ENCODE measurements around the gene ASIC1.

ASIC1 gene

GRCh38 chr12:50104417-50105366, 47.3 kb downstream of the ASIC1 start:
- TF ChIP-seq CTCF (conservative IDR thresholded peaks at IDR 0.05) (no peak), ZFX (IDR thresholded peaks at IDR 0.05) (no peak)

GRCh38 chr12:50105913-50106450, 48.6 kb downstream of the ASIC1 start:
- H3K27ac ChIP-seq, result no peak overlapping the region
- TF ChIP-seq CTCF (conservative IDR thresholded peaks at IDR 0.05), result no peak
- no peak for TF ChIP-seq ZFX (IDR thresholded peaks at IDR 0.05)

More at GRCh38 chr12:50104417-50105366, 47.3 kb downstream of the ASIC1 start:
- no peak overlapping the region for H3K27ac ChIP-seq

- no peak overlapping the region for H3K27ac ChIP-seq
- no peak for TF ChIP-seq CTCF (conservative IDR thresholded peaks at IDR 0.05)
- no peak for TF ChIP-seq ZFX (IDR thresholded peaks at IDR 0.05)
Measured at GRCh38 chr12:50106907-50107306, 49.5 kb downstream of the ASIC1 start.

GRCh38 chr12:50107416-50108268, 50.2 kb downstream of the ASIC1 start:
- no peak for TF ChIP-seq ZFX (IDR thresholded peaks at IDR 0.05)
- no peak for TF ChIP-seq CTCF (conservative IDR thresholded peaks at IDR 0.05)
- H3K27ac ChIP-seq, result no peak overlapping the region

GRCh38 chr12:50109319-50109718, 51.9 kb downstream of the ASIC1 start:
- H3K27ac ChIP-seq, result no peak overlapping the region
- TF ChIP-seq ZFX (IDR thresholded peaks at IDR 0.05), result no peak
- TF ChIP-seq CTCF (conservative IDR thresholded peaks at IDR 0.05), result no peak

GRCh38 chr12:50110127-50110761, 52.8 kb downstream of the ASIC1 start:
- no peak overlapping the region for H3K27ac ChIP-seq
- TF ChIP-seq CTCF (conservative IDR thresholded peaks at IDR 0.05) (no peak), ZFX (IDR thresholded peaks at IDR 0.05) (no peak)
